DND-41 (cell line): ENCODE measurements around the gene IFNA1.
"Not testable (repeated sequence)": the region's sequence is repeated elsewhere in the genome, so short reads cannot be mapped to it uniquely, and the experiment has no call there.

Experiments
- ATAC-seq: fragments of 200-7000 bp; cut with Tn5 transposase; 3 replicates; pipeline ENCODE4 v1.9.1; 2021; ENCODE audit warnings: low read depth; ENCODE audit not compliant: insufficient read depth
- DNase-seq: peaks from one replicate; pipeline ENCODE4 v3.0.0-alpha.2; 2020
- H2AFZ ChIP-seq: 2 replicates; pipeline ENCODE4 v1.6.0; 2012; ENCODE audit warnings: low read depth, low read length
- H3K27ac ChIP-seq: 2 replicates; pipeline ENCODE4 v1.5.1; 2012; ENCODE audit warnings: low read length, inconsistent platforms
- H3K27me3 ChIP-seq: fragments of 200-600 bp; sonication (generic); 2 replicates; pipeline ENCODE4 v1.6.0; 2012; ENCODE audit warnings: low read length, mild to moderate bottlenecking, inconsistent platforms; ENCODE audit not compliant: insufficient read depth, poor library complexity
- H3K36me3 ChIP-seq: 2 replicates; pipeline ENCODE4 v1.5.1; 2012; ENCODE audit warnings: low read length, inconsistent platforms; ENCODE audit not compliant: insufficient read depth
- H3K4me1 ChIP-seq: 2 replicates; pipeline ENCODE4 v1.5.1; 2012; ENCODE audit warnings: mild to moderate bottlenecking, low read length; ENCODE audit not compliant: insufficient read depth
- H3K4me2 ChIP-seq: 2 replicates; pipeline ENCODE4 v1.6.0; 2012; ENCODE audit warnings: mild to moderate bottlenecking, moderate library complexity, low read length, inconsistent platforms; ENCODE audit not compliant: insufficient read depth
- H3K4me3 ChIP-seq, 2 experiments: fragments of 200-600 bp in 1 of 2; shearing (Covaris generic) in 1 of 2; 2 replicates each; pipeline ENCODE4 v1.5.1; 2012 to 2016; ENCODE audit warnings: inconsistent platforms in 2 of 2, low read length in 2 of 2, mild to moderate bottlenecking in 2 of 2, low read depth in 1 of 2, moderate library complexity in 1 of 2
- H3K79me2 ChIP-seq: 2 replicates; pipeline ENCODE4 v1.6.0; 2012; ENCODE audit warnings: low read length, inconsistent platforms; ENCODE audit not compliant: insufficient read depth
- H3K9ac ChIP-seq: 2 replicates; pipeline ENCODE4 v1.6.0; 2012; ENCODE audit warnings: low read depth, mild to moderate bottlenecking, inconsistent platforms, low read length, moderate library complexity
- H3K9me3 ChIP-seq: 2 replicates; pipeline ENCODE4 v1.5.1; 2012; ENCODE audit warnings: low read length, moderate library complexity, mild to moderate bottlenecking, inconsistent platforms; ENCODE audit not compliant: insufficient read depth, severe bottlenecking
- H4K20me1 ChIP-seq: 2 replicates; pipeline ENCODE4 v1.6.0; 2012; ENCODE audit warnings: low read length; ENCODE audit not compliant: insufficient read depth
- CTCF ChIP-seq: IDR thresholded peaks from 2 replicates; pipeline ENCODE4 v1.5.1; 2012; ENCODE audit warnings: borderline replicate concordance, low read length, moderate library complexity, mild to moderate bottlenecking; ENCODE audit not compliant: poor library complexity, severe bottlenecking; ENCODE audit errors: extremely low read depth
- EZH2 ChIP-seq: IDR thresholded peaks from 3 replicates; pipeline ENCODE4 v1.6.1; 2012; ENCODE audit warnings: borderline replicate concordance, low read depth, mild to moderate bottlenecking, moderate library complexity, low read length, inconsistent platforms; ENCODE audit not compliant: severe bottlenecking

Gene IFNA1

GRCh38 chr9:21443849-21444625, 3.8 kb downstream of the IFNA1 start:
- no peak overlapping the region for H3K9ac ChIP-seq
- H3K9me3 ChIP-seq = no peaks in the 10 kb centered on the region
- peak; percentile 88 for ATAC-seq
- H4K20me1 ChIP-seq = no peaks in the 10 kb centered on the region
- no peak overlapping the region for H3K4me3 ChIP-seq
- no peak for DNase-seq
- peaks cover 8% of the 10 kb centered on the region for H3K27me3 ChIP-seq
- 0 out of 2 replicates have a peak, but pooled peaks cover 8% of the 10 kb centered on the region for H3K4me1 ChIP-seq
- no peaks in the 10 kb centered on the region for H3K36me3 ChIP-seq
- no peak overlapping the region for H2AFZ ChIP-seq
- H3K79me2 ChIP-seq = no peaks in the 10 kb centered on the region
- no peak overlapping the region for H3K27ac ChIP-seq
- H3K4me2 ChIP-seq = no peak overlapping the region
- TF ChIP-seq CTCF (no peak), EZH2 (no peak)

- H3K4me3 ChIP-seq, H3K27ac ChIP-seq, H4K20me1 ChIP-seq, DNase-seq, H3K4me2 ChIP-seq, H2AFZ ChIP-seq, ATAC-seq, H3K9me3 ChIP-seq, H3K79me2 ChIP-seq, H3K4me1 ChIP-seq, H3K36me3 ChIP-seq, H3K9ac ChIP-seq, H3K27me3 ChIP-seq: not testable (repeated sequence)
These were observed 9.1 kb downstream of the IFNA1 start for GRCh38 chr9:21449312-21449711.

GRCh38 chr9:21450733-21451394, 10.6 kb downstream of the IFNA1 start:
- H3K79me2 ChIP-seq = no peaks in the 10 kb centered on the region
- no peak overlapping the region for H3K27ac ChIP-seq
- H3K9me3 ChIP-seq = no peaks in the 10 kb centered on the region
- no peaks in the 10 kb centered on the region for H4K20me1 ChIP-seq
- ATAC-seq = no peak
- H3K4me2 ChIP-seq = no peak overlapping the region
- H2AFZ ChIP-seq = no peak overlapping the region
- H3K27me3 ChIP-seq = peaks cover 8% of the 10 kb centered on the region
- H3K9ac ChIP-seq = no peak overlapping the region
- DNase-seq = no peak
- TF ChIP-seq CTCF = no peak
- no peak for TF ChIP-seq EZH2
- H3K36me3 ChIP-seq = no peaks in the 10 kb centered on the region
- no peak overlapping the region for H3K4me3 ChIP-seq
- no peaks in the 10 kb centered on the region for H3K4me1 ChIP-seq

GRCh38 chr9:21452681-21453080, 12.4 kb downstream of the IFNA1 start:
- H4K20me1 ChIP-seq = no peaks in the 10 kb centered on the region
- ATAC-seq = no peak
- no peak for DNase-seq
- no peaks in the 10 kb centered on the region for H3K9me3 ChIP-seq
- H3K27me3 ChIP-seq = peaks cover 7% of the 10 kb centered on the region
- H3K36me3 ChIP-seq = no peaks in the 10 kb centered on the region
- no peak overlapping the region for H3K4me3 ChIP-seq
- H3K4me2 ChIP-seq = no peak overlapping the region
- no peak for TF ChIP-seq EZH2
- no peak for TF ChIP-seq CTCF
- no peak overlapping the region for H3K27ac ChIP-seq
- H2AFZ ChIP-seq = no peak overlapping the region
- no peaks in the 10 kb centered on the region for H3K79me2 ChIP-seq
- H3K9ac ChIP-seq = no peak overlapping the region
- H3K4me1 ChIP-seq = no peaks in the 10 kb centered on the region
